HG02840 (cell line): Measurements from ENCODE around the gene ICOS.

Experiments
- ATAC-seq: cut with Tn5 transposase; IDR thresholded peaks from one replicate; pipeline ENCODE4 v1.9.1; 2021; ENCODE audit warnings: mild to moderate bottlenecking, moderate library complexity, moderate number of reproducible peaks; ENCODE audit not compliant: unreplicated experiment, low FRiP score

ICOS gene

GRCh38 chr2:203936535-203936934 is at the start of gene ICOS:
Gene ICOS (plus strand): TSS chr2:203936763. CDS start chr2:203936815, 52 bp downstream.
- no peak for ATAC-seq

- no peak for ATAC-seq
Measured at GRCh38 chr2:203887677-203888076, 48.9 kb upstream of the ICOS start.

- no peak for ATAC-seq
Measured at GRCh38 chr2:203889542-203889941, 47.0 kb upstream of the ICOS start.

GRCh38 chr2:203889944-203890343 is 46.6 kb upstream of the ICOS start:
- no peak for ATAC-seq

- no peak for ATAC-seq
Measured at GRCh38 chr2:203890733-203891132, 45.8 kb upstream of the ICOS start.

GRCh38 chr2:203891474-203891873 is 45.1 kb upstream of the ICOS start:
- ATAC-seq = no peak

- no peak for ATAC-seq
Measured at GRCh38 chr2:203892207-203892606, 44.4 kb upstream of the ICOS start.

GRCh38 chr2:203893401-203893800 is 43.2 kb upstream of the ICOS start:
- no peak for ATAC-seq

GRCh38 chr2:203893840-203894239 is 42.7 kb upstream of the ICOS start:
- no peak for ATAC-seq

GRCh38 chr2:203894262-203894661 is 42.3 kb upstream of the ICOS start:
- ATAC-seq = no peak

- ATAC-seq = no peak
Measured at GRCh38 chr2:203897544-203897943, 39.0 kb upstream of the ICOS start.

- no peak for ATAC-seq
Measured at GRCh38 chr2:203898657-203899056, 37.9 kb upstream of the ICOS start.

- ATAC-seq = no peak
Measured at GRCh38 chr2:203900253-203900652, 36.3 kb upstream of the ICOS start.

- no peak for ATAC-seq
Measured at GRCh38 chr2:203904022-203904421, 32.5 kb upstream of the ICOS start.

GRCh38 chr2:203905656-203906055 is 30.9 kb upstream of the ICOS start:
- no peak for ATAC-seq

- no peak for ATAC-seq
Measured at GRCh38 chr2:203908066-203908796, 28.3 kb upstream of the ICOS start.

GRCh38 chr2:203908797-203909185 is 27.8 kb upstream of the ICOS start:
- no peak for ATAC-seq

- ATAC-seq = no peak
Measured at GRCh38 chr2:203909261-203909967, 27.1 kb upstream of the ICOS start.

GRCh38 chr2:203909974-203910373 is 26.6 kb upstream of the ICOS start:
- no peak for ATAC-seq

- no peak for ATAC-seq
Measured at GRCh38 chr2:203913947-203914346, 22.6 kb upstream of the ICOS start.

GRCh38 chr2:203914546-203915182 is 21.9 kb upstream of the ICOS start:
- ATAC-seq = no peak

GRCh38 chr2:203915256-203915655 is 21.3 kb upstream of the ICOS start:
- ATAC-seq = no peak
